MCF 10A (cell line): ENCODE results near the gene LBHD2. TPM values are rescaled to one million over a fixed set of nuclear protein-coding genes. Genes with fewer than 3 reads are reported as not detected.
A peak's percentile ranks its signal among the peaks of the same experiment; 100 is the strongest.

Experiments used
- BruUV-seq: library from RNA; stranded (reverse); fragments of 400-500 nt; replicated peaks from 2 replicates; lab custom pipeline; 2021; lab: Mats Ljungman, UMichigan
- CTCF ChIA-PET: fragments of 300-600 bp; sonication (Branson Sonifier 250); formaldehyde crosslinking; extraction: SDS; loops from one replicate; lab custom pipeline; 2021; ENCODE audit warnings: antibody characterized with exemption, inconsistent platforms; lab: Yijun Ruan, JAX
- POLR2A ChIA-PET: fragments of 300-600, 350-650 bp; sonication (Branson Sonifier 250); formaldehyde crosslinking; extraction: SDS; loops from one replicate; lab custom pipeline; 2020; ENCODE audit warnings: antibody characterized with exemption, inconsistent platforms; lab: Yijun Ruan, JAX
- DNase-seq: peaks from one replicate; pipeline ENCODE4 v3.0.0-alpha.2; 2018; ENCODE audit not compliant: unreplicated experiment
- H3K27ac Mint-ChIP-seq: one replicate; pipeline ENCODE4 v1.8.0; 2022; ENCODE audit warnings: mild to moderate bottlenecking, low read depth, mixed read lengths; ENCODE audit not compliant: unreplicated experiment
- H3K27me3 Mint-ChIP-seq: one replicate; pipeline ENCODE4 v1.8.0; 2022; ENCODE audit warnings: mixed read lengths; ENCODE audit not compliant: insufficient read depth, unreplicated experiment
- H3K36me3 Mint-ChIP-seq: one replicate; pipeline ENCODE4 v1.8.0; 2022; ENCODE audit warnings: mild to moderate bottlenecking, moderate library complexity, mixed read lengths; ENCODE audit not compliant: insufficient read depth, unreplicated experiment
- H3K4me1 Mint-ChIP-seq: one replicate; pipeline ENCODE4 v1.8.0; 2022; ENCODE audit warnings: mixed read lengths; ENCODE audit not compliant: insufficient read depth, unreplicated experiment
- H3K4me3 Mint-ChIP-seq: one replicate; pipeline ENCODE4 v1.8.0; 2022; ENCODE audit warnings: mild to moderate bottlenecking, moderate library complexity, mixed read lengths; ENCODE audit not compliant: unreplicated experiment
- H3K9me3 Mint-ChIP-seq: one replicate; pipeline ENCODE4 v1.8.0; 2022; ENCODE audit warnings: mixed read lengths; ENCODE audit not compliant: unreplicated experiment
- CTCF ChIP-seq: fragments of 200-600 bp; IDR thresholded peaks from one replicate; pipeline ENCODE4 v1.8.0; 2022; ENCODE audit warnings: antibody characterized with exemption, mild to moderate bottlenecking; ENCODE audit not compliant: unreplicated experiment
- intact Hi-C: fragments of 100-400 bp; cut with micrococcal nuclease; formaldehyde crosslinking; loops from 2 replicates; pipeline ENCODE4 v1.14.1; 2022
- total RNA-seq: library from RNA; stranded (reverse); gene quantifications from 2 replicates; pipeline ENCODE4 v1.2.3, GENCODE V29; 2022

The LBHD2 gene
- total RNA-seq, 1 experiment from 2014 or later, result not detected

GRCh38 chr14:103070263-103070885 is 13.6 kb upstream of the LBHD2 start:
- no peak for DNase-seq
- CTCF ChIA-PET, result interaction anchor here (1.0 to 1.4 kb wide), 2 partner anchors 34 to 296 kb away, joined by 3 read pairs; no protein-coding TSS in a partner anchor
- Mint-ChIP-seq H3K4me1 (peaks cover 19% of the 10 kb centered on the region), H3K27me3 (no peaks in the 10 kb centered on the region), H3K9me3 (no peaks in the 10 kb centered on the region), H3K27ac (peak overlapping the region; percentile 76), H3K36me3 (peaks cover 9% of the 10 kb centered on the region), H3K4me3 (no peak overlapping the region)
- intact Hi-C loops, result loop anchor here (10.0 kb wide), 1 partner anchor 376 kb away; no protein-coding TSS in a partner anchor
- POLR2A ChIA-PET, result interaction anchor here (1.3 to 2.2 kb wide), 3 partner anchors 14 to 262 kb away, joined by 3 to 10 read pairs (median 4); partner anchors contain the start of gene CDC42BPB
- BruUV-seq, result no TSS peak
- TF ChIP-seq CTCF, result no peak

GRCh38 chr14:103070971-103071542 is 13.0 kb upstream of the LBHD2 start:
- ChIA-PET POLR2A (interaction anchor here (0.8 to 2.2 kb wide), 4 partner anchors 14 to 262 kb away, joined by 4 to 10 read pairs (median 4); partner anchors contain the start of gene CDC42BPB), CTCF (interaction anchor here (1.4 kb wide), 1 partner anchor 34 kb away, joined by 3 read pairs; no protein-coding TSS in a partner anchor)
- intact Hi-C loops, result loop anchor here (10.0 kb wide), 1 partner anchor 376 kb away; no protein-coding TSS in a partner anchor
- H3K27me3 Mint-ChIP-seq, result no peaks in the 10 kb centered on the region
- peaks cover 9% of the 10 kb centered on the region for H3K36me3 Mint-ChIP-seq
- no peak for TF ChIP-seq CTCF
- no peaks in the 10 kb centered on the region for H3K9me3 Mint-ChIP-seq
- H3K4me1 Mint-ChIP-seq, result peaks cover 19% of the 10 kb centered on the region
- BruUV-seq, result no TSS peak
- H3K4me3 Mint-ChIP-seq, result no peak overlapping the region
- peak overlapping the region; percentile 76 for H3K27ac Mint-ChIP-seq
- DNase-seq, result peak; percentile 36

- Mint-ChIP-seq H3K9me3 (no peaks in the 10 kb centered on the region), H3K4me3 (no peak overlapping the region), H3K4me1 (peaks cover 19% of the 10 kb centered on the region), H3K27ac (peak overlapping the region; percentile 76), H3K27me3 (no peaks in the 10 kb centered on the region), H3K36me3 (peaks cover 9% of the 10 kb centered on the region)
- peak; percentile 73 for DNase-seq
- no TSS peak for BruUV-seq
- intact Hi-C loops, result loop anchor here (10.0 kb wide), 1 partner anchor 377 kb away; no protein-coding TSS in a partner anchor
- CTCF ChIA-PET, result interaction anchor here (0.7 to 1.4 kb wide), 2 partner anchors 33 to 85 kb away, joined by 3 read pairs; no protein-coding TSS in a partner anchor
- TF ChIP-seq CTCF, result no peak
- POLR2A ChIA-PET, result interaction anchor here (0.8 to 2.2 kb wide), 4 partner anchors 15 to 261 kb away, joined by 4 to 10 read pairs (median 4); partner anchors contain the start of gene CDC42BPB
These were observed 12.3 kb upstream of the LBHD2 start for GRCh38 chr14:103071544-103072251.
